ENCODE data around the gene MZB1.
"Not testable (repeated sequence)": the region's sequence is repeated elsewhere in the genome, so short reads cannot be mapped to it uniquely, and the experiment has no call there.

MZB1 gene

GRCh38 chr5:139371482-139372435 lies 18.0 kb downstream of the MZB1 start:
- FAIRE-seq, result no peak

- no peak for FAIRE-seq
Measured at GRCh38 chr5:139369181-139369580, 20.5 kb downstream of the MZB1 start.

- no peak for FAIRE-seq
Measured at GRCh38 chr5:139368613-139369012, 21.1 kb downstream of the MZB1 start.

GRCh38 chr5:139364466-139364865 lies 25.2 kb downstream of the MZB1 start:
- FAIRE-seq, result no peak

- no peak for FAIRE-seq
Measured at GRCh38 chr5:139363937-139364336, 25.8 kb downstream of the MZB1 start.

GRCh38 chr5:139361835-139362429 lies 27.8 kb downstream of the MZB1 start:
- FAIRE-seq, result no peak

- FAIRE-seq, result no peak
Measured at GRCh38 chr5:139360384-139360783, 29.3 kb downstream of the MZB1 start.

GRCh38 chr5:139358064-139358463 lies 31.6 kb downstream of the MZB1 start:
- no peak for FAIRE-seq

- FAIRE-seq, result not testable (repeated sequence)
Measured at GRCh38 chr5:139355900-139356299, 33.8 kb downstream of the MZB1 start.

- FAIRE-seq, result no peak
Measured at GRCh38 chr5:139354186-139354585, 35.5 kb downstream of the MZB1 start.

GRCh38 chr5:139347863-139348262 lies 41.9 kb downstream of the MZB1 start:
- not testable (repeated sequence) for FAIRE-seq

GRCh38 chr5:139345442-139345841 lies 44.3 kb downstream of the MZB1 start:
- not testable (repeated sequence) for FAIRE-seq

GRCh38 chr5:139344177-139344576 lies 45.5 kb downstream of the MZB1 start:
- FAIRE-seq, result no peak

GRCh38 chr5:139343476-139343875 lies 46.2 kb downstream of the MZB1 start:
- no peak for FAIRE-seq

GRCh38 chr5:139342423-139342723 lies 47.3 kb downstream of the MZB1 start:
- no peak for FAIRE-seq

- peak; percentile 59 for FAIRE-seq
Measured at GRCh38 chr5:139341689-139342422, 47.9 kb downstream of the MZB1 start, which contains the start of gene PAIP2. Gene PAIP2 (plus strand): TSS chr5:139341854. CDS start chr5:139363785, 21,931 bp downstream.

- FAIRE-seq, result no peak
Measured at GRCh38 chr5:139341187-139341688, 48.5 kb downstream of the MZB1 start.

GRCh38 chr5:139340051-139340450 lies 49.7 kb downstream of the MZB1 start:
- no peak for FAIRE-seq

Data from TTC549 (cell line).